ENCODE data around the gene HS2ST1.
"Not testable (repeated sequence)": the region's sequence is repeated elsewhere in the genome, so short reads cannot be mapped to it uniquely, and the experiment has no call there.

HS2ST1 gene

DNA sequence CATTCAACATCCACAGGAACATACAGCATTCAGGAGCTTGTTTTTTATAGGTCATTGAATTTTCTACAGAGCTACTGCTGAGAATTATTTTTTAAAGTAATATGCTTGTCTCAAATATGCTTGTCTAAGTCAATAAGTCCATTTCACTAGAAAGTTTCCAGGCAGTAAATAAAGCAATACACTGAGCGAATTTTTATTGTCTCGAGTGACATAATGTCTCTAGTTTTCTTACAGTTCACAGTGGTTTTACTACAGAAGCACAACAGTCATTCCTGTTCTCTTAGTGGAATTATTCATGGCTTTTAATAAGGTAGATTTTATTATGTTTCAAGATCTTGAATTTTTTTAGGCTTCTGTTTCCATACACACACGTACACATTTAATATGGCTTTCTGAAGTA lies 83.8 kb downstream of the HS2ST1 start:
- no peak for DNase-seq
- in situ Hi-C loops (cut with MboI; ENCODE audit: low pct_unique_long_range_greater_than_20kb, low sequenced_read_pairs), result no loop called here

- DNase-seq, result no peak
Measured at GRCh38 chr1:86998727-86999126, 84.3 kb downstream of the HS2ST1 start.

GRCh38 chr1:87000460-87000859 lies 86.0 kb downstream of the HS2ST1 start:
- no peak for DNase-seq
- in situ Hi-C loops (cut with MboI; ENCODE audit: low pct_unique_long_range_greater_than_20kb, low sequenced_read_pairs), result no loop called here

More at GRCh38 chr1:86998727-86999126, 84.3 kb downstream of the HS2ST1 start:
- in situ Hi-C loops (cut with MboI; ENCODE audit: low pct_unique_long_range_greater_than_20kb, low sequenced_read_pairs), result no loop called here

GRCh38 chr1:87004857-87005256 lies 90.4 kb downstream of the HS2ST1 start:
- in situ Hi-C loops (cut with MboI; ENCODE audit: low pct_unique_long_range_greater_than_20kb, low sequenced_read_pairs), result no loop called here
- DNase-seq, result no peak

DNA sequence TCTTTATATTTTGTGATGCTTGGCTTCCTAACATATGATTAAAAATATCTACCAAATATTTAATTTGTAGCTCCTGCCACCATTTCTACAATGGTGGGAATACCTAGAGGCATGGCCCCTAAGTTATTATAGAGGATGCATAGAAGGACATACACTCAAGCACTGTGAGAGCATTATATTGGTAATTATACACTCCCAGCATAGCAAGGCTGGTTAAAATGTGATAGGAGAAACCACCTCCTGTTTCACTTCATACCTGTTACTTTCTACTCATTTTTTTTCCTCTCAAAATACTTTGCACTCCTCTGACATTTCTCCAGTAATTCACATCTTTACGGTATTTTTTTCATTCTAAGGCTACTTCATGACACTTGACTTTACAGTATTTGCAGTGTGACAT lies 92.9 kb downstream of the HS2ST1 start:
- no peak for DNase-seq
- in situ Hi-C loops (cut with MboI; ENCODE audit: low pct_unique_long_range_greater_than_20kb, low sequenced_read_pairs), result no loop called here

GRCh38 chr1:87013385-87013784 lies 99.0 kb downstream of the HS2ST1 start:
- in situ Hi-C loops (cut with MboI; ENCODE audit: low pct_unique_long_range_greater_than_20kb, low sequenced_read_pairs); DNase-seq: not testable (repeated sequence)

GRCh38 chr1:87017998-87018672 lies 103.7 kb downstream of the HS2ST1 start:
- no peak for DNase-seq
- in situ Hi-C loops (cut with MboI; ENCODE audit: low pct_unique_long_range_greater_than_20kb, low sequenced_read_pairs), result no loop called here

GRCh38 chr1:87023326-87023725 lies 108.9 kb downstream of the HS2ST1 start:
- no peak for DNase-seq
- in situ Hi-C loops (cut with MboI; ENCODE audit: low pct_unique_long_range_greater_than_20kb, low sequenced_read_pairs), result no loop called here

GRCh38 chr1:87024936-87025540 lies 110.6 kb downstream of the HS2ST1 start:
- peak; percentile 45 for DNase-seq
- in situ Hi-C loops (cut with MboI; ENCODE audit: low pct_unique_long_range_greater_than_20kb, low sequenced_read_pairs), result no loop called here

DNA sequence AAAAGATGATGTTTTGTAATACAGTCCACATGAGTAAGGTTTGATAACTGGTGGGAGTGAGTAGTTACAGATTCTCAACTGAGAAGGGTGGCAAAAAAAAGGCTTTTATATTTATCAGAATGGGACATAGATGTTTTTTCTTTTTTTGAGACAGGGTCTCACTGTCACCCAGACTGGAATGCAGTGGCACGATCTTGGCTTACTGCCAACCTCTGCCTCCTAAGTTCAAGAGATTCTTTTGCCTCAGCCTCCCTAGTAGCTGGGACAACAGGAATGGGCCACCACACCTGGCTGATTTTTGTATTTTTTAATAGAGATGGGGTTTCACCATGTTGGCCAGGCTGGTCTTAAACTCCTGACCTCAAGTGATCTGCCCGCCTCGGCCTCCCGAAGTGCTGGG lies 113.1 kb downstream of the HS2ST1 start:
- DNase-seq; in situ Hi-C loops (cut with MboI; ENCODE audit: low pct_unique_long_range_greater_than_20kb, low sequenced_read_pairs): not testable (repeated sequence)

DNA sequence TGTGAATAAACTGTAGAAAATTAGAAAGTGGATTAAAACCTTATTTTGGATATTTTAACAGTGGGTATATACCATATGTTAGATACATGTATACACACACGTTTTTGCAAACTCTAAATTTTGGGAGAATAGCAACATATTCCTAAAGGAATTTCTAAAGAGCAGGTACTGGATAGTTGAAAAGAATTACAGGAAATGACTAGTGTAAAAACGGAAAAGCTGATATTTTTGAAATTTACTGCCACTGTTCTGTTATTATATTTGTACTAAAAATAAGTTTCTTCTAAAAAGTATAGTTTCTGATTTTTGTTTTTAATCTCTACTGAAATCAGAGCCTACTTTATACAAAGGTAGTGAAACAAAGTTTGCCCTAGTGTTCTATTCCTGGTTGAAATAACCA lies 114.1 kb downstream of the HS2ST1 start:
- DNase-seq, result no peak
- in situ Hi-C loops (cut with MboI; ENCODE audit: low pct_unique_long_range_greater_than_20kb, low sequenced_read_pairs), result no loop called here

GRCh38 chr1:87030740-87031690 lies 116.6 kb downstream of the HS2ST1 start:
- in situ Hi-C loops (cut with MboI; ENCODE audit: low pct_unique_long_range_greater_than_20kb, low sequenced_read_pairs), result no loop called here
- DNase-seq, result no peak

GRCh38 chr1:87034351-87034750 lies 119.9 kb downstream of the HS2ST1 start:
- in situ Hi-C loops (cut with MboI; ENCODE audit: low pct_unique_long_range_greater_than_20kb, low sequenced_read_pairs), result no loop called here
- DNase-seq, result no peak

GRCh38 chr1:87039096-87039495 lies 124.7 kb downstream of the HS2ST1 start:
- no peak for DNase-seq
- in situ Hi-C loops (cut with MboI; ENCODE audit: low pct_unique_long_range_greater_than_20kb, low sequenced_read_pairs), result no loop called here

GRCh38 chr1:87042111-87042811 lies 127.8 kb downstream of the HS2ST1 start:
- in situ Hi-C loops (cut with MboI; ENCODE audit: low pct_unique_long_range_greater_than_20kb, low sequenced_read_pairs), result no loop called here
- no peak for DNase-seq

DNA sequence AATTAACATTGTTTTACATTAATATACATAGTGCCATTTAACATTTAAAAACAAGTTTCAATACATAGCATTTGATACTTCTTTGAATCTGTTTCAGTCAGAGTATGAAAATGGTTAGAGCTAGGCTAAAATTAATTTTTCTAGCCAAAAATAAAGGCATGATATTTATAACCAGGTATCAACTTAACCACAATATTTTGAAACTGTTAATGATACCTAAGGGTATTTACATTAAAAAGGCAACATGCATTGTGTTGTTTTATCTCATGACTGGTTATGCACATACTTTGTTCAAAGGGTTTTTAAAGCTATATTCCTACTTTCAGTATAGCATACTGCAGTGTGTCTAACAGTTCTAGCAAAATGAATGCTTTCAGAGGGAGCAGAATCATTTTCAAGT lies 130.0 kb downstream of the HS2ST1 start:
- no peak for DNase-seq
- in situ Hi-C loops (cut with MboI; ENCODE audit: low pct_unique_long_range_greater_than_20kb, low sequenced_read_pairs), result no loop called here

- no peak for DNase-seq
- in situ Hi-C loops (cut with MboI; ENCODE audit: low pct_unique_long_range_greater_than_20kb, low sequenced_read_pairs), result no loop called here
Measured at GRCh38 chr1:87044840-87045239, 130.4 kb downstream of the HS2ST1 start.

- peak; percentile 14 for DNase-seq
- in situ Hi-C loops (cut with MboI; ENCODE audit: low pct_unique_long_range_greater_than_20kb, low sequenced_read_pairs), result no loop called here
Measured at GRCh38 chr1:87045761-87046304, 131.4 kb downstream of the HS2ST1 start.

- in situ Hi-C loops (cut with MboI; ENCODE audit: low pct_unique_long_range_greater_than_20kb, low sequenced_read_pairs), result no loop called here
- no peak for DNase-seq
Measured at GRCh38 chr1:87046951-87047350, 132.5 kb downstream of the HS2ST1 start.
